HL-60 (cell line): Measurements from ENCODE around the gene FADS6.

Experiments used
- CTCF ChIP-seq: IDR thresholded peaks from one replicate; pipeline ENCODE4 v1.5.1; 2011; ENCODE audit warnings: low read length, control low read depth, inconsistent platforms; ENCODE audit not compliant: insufficient read depth
- GABPA ChIP-seq: IDR thresholded peaks from 2 replicates; pipeline ENCODE4 v1.6.1; 2012; ENCODE audit warnings: low read depth
- POLR2AphosphoS5 ChIP-seq: IDR thresholded peaks from 2 replicates; pipeline ENCODE4 v1.6.1; 2012; ENCODE audit warnings: low read depth
- REST ChIP-seq: IDR thresholded peaks from 2 replicates; pipeline ENCODE4 v1.6.1; 2012; ENCODE audit warnings: low read depth; ENCODE audit not compliant: insufficient replicate concordance
- SPI1 ChIP-seq: IDR thresholded peaks from 2 replicates; pipeline ENCODE4 v1.6.1; 2012; ENCODE audit warnings: low read depth, mild to moderate bottlenecking, borderline replicate concordance

GRCh38 chr17:74900208-74900607 lies 6.8 kb upstream of the FADS6 start:
- TF ChIP-seq CTCF = no peak
- TF ChIP-seq POLR2AphosphoS5 = no peak
- TF ChIP-seq GABPA = no peak
- TF ChIP-seq REST = no peak
- TF ChIP-seq SPI1 = no peak
